Stomach (tissue), 9 donors: ENCODE measurements around the gene SPECC1. TPM values are rescaled to one million over a fixed set of nuclear protein-coding genes. Genes with fewer than 3 reads are reported as not detected.

Experiments
- DNase-seq, 2 donors: peaks; one replicate each; pipeline versions ENCODE4 v3.0.0 to v3.0.0-alpha.2; 2013 to 2019
- H3K27ac ChIP-seq, 5 donors: fragments of 200-600 bp in 4 of 5; sonication (generic) in 4 of 5; one replicate each; pipeline ENCODE4 v1.5.1; 2013 to 2019; ENCODE audit warnings: mild to moderate bottlenecking in 1 of 5, moderate library complexity in 1 of 5
- H3K27me3 ChIP-seq, 3 donors: fragments of 200-600 bp; sonication (generic); one replicate each; pipeline ENCODE4 v1.5.1; 2017 to 2019; ENCODE audit warnings: mixed run types in 1 of 3
- H3K36me3 ChIP-seq, 4 donors: fragments of 200-600 bp; sonication (generic); 1 replicate in 3 of 4; 2 replicates in 1 of 4; pipeline ENCODE4 v1.5.1; 2016 to 2019
- H3K4me1 ChIP-seq, 4 donors: fragments of 200-600 bp; sonication (generic); one replicate each; pipeline ENCODE4 v1.5.1; 2016 to 2019
- H3K4me3 ChIP-seq, 4 donors: fragments of 200-600 bp; sonication (generic) in 3 of 4; one replicate each; pipeline ENCODE4 v1.5.1; 2016 to 2019; ENCODE audit warnings: mild to moderate bottlenecking in 1 of 4
- H3K9me3 ChIP-seq, 4 donors: fragments of 200-600 bp; sonication (generic); one replicate each; pipeline ENCODE4 v1.5.1; 2016 to 2019
- CTCF ChIP-seq, 7 experiments: fragments of 450-650 bp in 4 of 7; fragments of 200-600 bp in 3 of 7; sonication (generic) in 3 of 7; IDR thresholded peaks; one replicate each; pipeline ENCODE4 v1.5.1; 2016 to 2019; ENCODE audit warnings: antibody characterized with exemption in 7 of 7, control low read depth in 2 of 7, mild to moderate bottlenecking in 1 of 7
- EP300 ChIP-seq: sonication (generic); formaldehyde crosslinking; IDR thresholded peaks from one replicate; pipeline ENCODE4 v1.6.1; 2017; ENCODE audit warnings: antibody characterized with exemption
- POLR2A ChIP-seq, 4 donors: fragments of 450-650 bp; IDR thresholded peaks; one replicate each; pipeline ENCODE4 v1.6.1; 2016; ENCODE audit warnings: antibody characterized with exemption in 4 of 4, control low read depth in 2 of 4, mild to moderate bottlenecking in 1 of 4, moderate library complexity in 1 of 4
- POLR2AphosphoS5 ChIP-seq, 3 donors: sonication (generic); formaldehyde crosslinking; IDR thresholded peaks; one replicate each; pipeline ENCODE4 v1.6.1; 2016; ENCODE audit warnings: antibody characterized with exemption in 3 of 3
- WGBS, 5 donors: extraction: QIAGEN DNeasy Blood & Tissue Kit in 3 of 5; methylation state at CpG; one replicate each; pipeline versions ENCODE4 v1.1.5 to v1.1.7; 2013 to 2018; 5-methylcytosine and 5-hydroxymethylcytosine counted together
- intact Hi-C: fragments of 100-400 bp; cut with DNase I; formaldehyde crosslinking; loops from one replicate; pipeline ENCODE4 v1.15.1; 2023; ENCODE audit warnings: low total_unique reads
- polyA plus RNA-seq, 3 donors: library from polyadenylated mRNA; stranded (reverse); fragments of 200-250 nt; gene quantifications; one replicate each; pipeline ENCODE4 v1.2.3, GENCODE V29; 2013
- total RNA-seq, 5 donors: library from RNA; depleted of rRNA; stranded (reverse); fragments of >200 nt; gene quantifications; one replicate each; pipeline versions ENCODE4 v1.1.0 to v1.2.3, GENCODE V29; 2014 to 2016
- donor health status: healthy with polysubstance abuse.
- donor health status: Bipolar disorder and iron deficiency.
- donor health status: healthy.

Gene SPECC1
- total and polyA plus RNA-seq, 8 donors = 12.8 to 161 (median 34.5) TPM

GRCh38 chr17:20200865-20201458 lies 191.8 kb downstream of the SPECC1 start:
- TF ChIP-seq POLR2A (IDR thresholded peaks at IDR 0.05) = no peak
- no peak for TF ChIP-seq CTCF (IDR thresholded peaks at IDR 0.05)
- TF ChIP-seq POLR2AphosphoS5 (IDR thresholded peaks at IDR 0.05) = no peak
- no peak overlapping the region for H3K27ac ChIP-seq
- no peak overlapping the region for H3K4me3 ChIP-seq
- H3K9me3 ChIP-seq = peaks cover 0 to 5% (median 0%) of the 10 kb centered on the region in 4 donors
- peaks cover 0 to 8% (median 3%) of the 10 kb centered on the region in 4 donors for H3K36me3 ChIP-seq
- intact Hi-C loops = no loop called here
- H3K4me1 ChIP-seq = peaks cover 0 to 32% (median 11%) of the 10 kb centered on the region in 4 donors
- DNase-seq = no peak
- WGBS, 5 donors = 87 to 96% (median 94%) methylated on average over 10 of the region's 10 CpGs
- no peaks in the 10 kb centered on the region for H3K27me3 ChIP-seq

DNA sequence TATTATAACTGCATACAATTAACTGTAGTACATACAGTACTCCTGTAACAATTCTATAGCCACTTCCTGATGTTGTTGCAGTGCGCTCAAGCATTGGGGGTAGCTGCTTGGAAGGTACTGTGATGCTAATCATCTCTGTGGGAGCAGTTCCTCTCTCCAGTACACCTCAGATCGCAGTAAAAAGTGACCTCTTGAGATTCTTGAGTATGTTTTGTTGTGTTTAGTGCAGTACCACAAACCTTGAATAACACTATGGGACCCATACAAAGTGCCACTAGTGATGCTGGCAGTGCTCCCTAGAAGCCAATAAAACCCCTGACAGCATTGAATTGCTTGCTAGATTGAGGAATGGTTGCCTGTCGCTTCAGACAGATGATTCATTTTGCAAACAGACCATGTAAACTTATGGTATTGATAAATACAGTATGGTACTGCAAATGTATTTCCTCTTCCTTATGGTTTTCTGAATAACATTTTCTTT lies 193.0 kb downstream of the SPECC1 start:
- 59 to 73% (median 64%) methylated on average over 3 of the region's 3 CpGs for WGBS, 5 donors
- no peak for DNase-seq
- intact Hi-C loops = no loop called here

DNA sequence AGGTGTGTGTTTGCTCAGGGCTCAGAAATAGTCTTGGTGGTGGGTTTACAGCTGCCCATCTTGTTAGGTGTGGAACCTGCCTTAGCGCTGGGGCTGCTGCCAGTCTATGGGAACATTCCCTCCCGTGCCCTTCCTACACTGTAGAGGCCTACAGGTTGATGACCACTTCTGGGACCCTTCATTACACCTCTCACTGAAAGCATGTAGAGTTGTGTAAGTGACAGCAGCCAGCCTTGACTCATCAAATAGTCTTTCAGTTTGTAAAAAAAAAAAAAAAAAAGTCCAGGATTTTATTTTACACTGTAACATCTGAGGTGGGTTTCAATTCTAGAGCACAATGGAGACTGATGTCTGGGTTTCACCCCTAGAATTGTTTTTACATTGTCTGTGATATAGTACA lies 193.9 kb downstream of the SPECC1 start:
- intact Hi-C loops = no loop called here
- DNase-seq = no peak
- H3K4me3 ChIP-seq = no peak overlapping the region
- H3K36me3 ChIP-seq = peaks cover 0 to 8% (median 3%) of the 10 kb centered on the region in 4 donors
- 94 to 100% (median 97%) methylated on average over 2 of the region's 2 CpGs for WGBS, 5 donors
- TF ChIP-seq POLR2AphosphoS5 (IDR thresholded peaks at IDR 0.05) (no peak), POLR2A (IDR thresholded peaks at IDR 0.05) (no peak), CTCF (IDR thresholded peaks at IDR 0.05) (no peak), EP300 (no peak)
- peaks cover 0 to 28% (median 9%) of the 10 kb centered on the region in 4 donors for H3K4me1 ChIP-seq
- H3K27me3 ChIP-seq = no peaks in the 10 kb centered on the region
- peaks cover 0 to 5% (median 0%) of the 10 kb centered on the region in 4 donors for H3K9me3 ChIP-seq
- no peak overlapping the region for H3K27ac ChIP-seq

More for the DNA sequence above, 193.0 kb downstream of the SPECC1 start:
- Histone ChIP-seq H3K27me3 (no peaks in the 10 kb centered on the region), H3K4me3 (no peak overlapping the region), H3K9me3 (peaks cover 0 to 5% (median 0%) of the 10 kb centered on the region in 4 donors), H3K4me1 (peaks cover 0 to 35% (median 13%) of the 10 kb centered on the region in 4 donors), H3K27ac (no peak overlapping the region), H3K36me3 (peaks cover 0 to 8% (median 3%) of the 10 kb centered on the region in 4 donors)
- peak in 1 of 3 donors; percentile 18 for TF ChIP-seq POLR2AphosphoS5 (IDR thresholded peaks at IDR 0.05)
- TF ChIP-seq CTCF (IDR thresholded peaks at IDR 0.05) = no peak

- no peak for TF ChIP-seq POLR2A (IDR thresholded peaks at IDR 0.05)
- TF ChIP-seq CTCF (IDR thresholded peaks at IDR 0.05) = no peak
- TF ChIP-seq POLR2AphosphoS5 (IDR thresholded peaks at IDR 0.05) = no peak
- TF ChIP-seq EP300 = no peak
- Histone ChIP-seq H3K27ac (peak overlapping the region in 1 of 5 donors; percentile 8), H3K27me3 (no peaks in the 10 kb centered on the region), H3K9me3 (no peaks in the 10 kb centered on the region), H3K36me3 (peaks cover 0 to 8% (median 3%) of the 10 kb centered on the region in 4 donors), H3K4me1 (peaks cover 0 to 28% (median 5%) of the 10 kb centered on the region in 4 donors), H3K4me3 (no peak overlapping the region)
- intact Hi-C loops = no loop called here
- DNase-seq = no peak
- 86 to 96% (median 88%) methylated on average over 3 of the region's 3 CpGs for WGBS, 5 donors
Observed at GRCh38 chr17:20203761-20204263, 194.7 kb downstream of the SPECC1 start.
